Stimulated activated CD4-positive, alpha-beta T cell treated with anti-CD3 and anti-CD28 coated beads, Interleukin-1b, Interleukin-23, amount 100 ng/mL, for 1 hour (primary cell): Measurements from ENCODE around the gene PELO.

ENCODE experiments used
- DNase-seq, 2 donors: peaks; one replicate each; pipeline ENCODE4 v3.0.0-alpha.2; 2020; ENCODE audit warnings: low read depth in 2 of 2

The PELO gene

GRCh38 chr5:52771343-52772039 is 16.2 kb upstream of the PELO start:
- no peak for DNase-seq

- no peak for DNase-seq
These were observed 15.0 kb upstream of the PELO start for GRCh38 chr5:52772668-52773067.

- no peak for DNase-seq
These were observed 14.4 kb upstream of the PELO start for GRCh38 chr5:52773342-52773741.

GRCh38 chr5:52774005-52774410 is 13.7 kb upstream of the PELO start:
- DNase-seq, result no peak

- DNase-seq, result no peak
These were observed 11.6 kb upstream of the PELO start for GRCh38 chr5:52776116-52776515.

- DNase-seq, result no peak
These were observed 10.5 kb upstream of the PELO start for GRCh38 chr5:52777186-52777585.

- no peak for DNase-seq
These were observed 8.9 kb upstream of the PELO start for GRCh38 chr5:52778781-52779180.

- no peak for DNase-seq
These were observed 8.5 kb upstream of the PELO start for GRCh38 chr5:52779213-52779612.

GRCh38 chr5:52783226-52783959 is 4.3 kb upstream of the PELO start:
- no peak for DNase-seq

- DNase-seq, result no peak
These were observed 3.0 kb upstream of the PELO start for GRCh38 chr5:52784737-52785136.

- DNase-seq, result no peak
These were observed 1.3 kb upstream of the PELO start for GRCh38 chr5:52786391-52786790.

GRCh38 chr5:52786949-52787599 is 642 bp upstream of the PELO start:
- no peak for DNase-seq

- no peak for DNase-seq
These were observed 747 bp downstream of the PELO start for GRCh38 chr5:52788505-52788821.

GRCh38 chr5:52789378-52789777 is 1.7 kb downstream of the PELO start:
- DNase-seq, result no peak

- DNase-seq, result no peak
These were observed 2.1 kb downstream of the PELO start for GRCh38 chr5:52789851-52790250.

- DNase-seq, result no peak
These were observed 3.6 kb downstream of the PELO start for GRCh38 chr5:52791366-52791765.

- DNase-seq, result no peak
These were observed 6.8 kb downstream of the PELO start for GRCh38 chr5:52794519-52794918.

- DNase-seq, result no peak
These were observed 8.3 kb downstream of the PELO start for GRCh38 chr5:52796031-52796430.

GRCh38 chr5:52796516-52797103 is 8.9 kb downstream of the PELO start:
- DNase-seq, result no peak

- DNase-seq, result no peak
These were observed 11.2 kb downstream of the PELO start for GRCh38 chr5:52798938-52799337.

- DNase-seq, result no peak
These were observed 11.8 kb downstream of the PELO start for GRCh38 chr5:52799358-52799982.

- DNase-seq, result peak; percentile 88 to 89
These were observed 12.3 kb downstream of the PELO start for GRCh38 chr5:52799983-52800393.
